Measurements from ENCODE around the gene PLEKHG4B. TPM values are rescaled to one million over a fixed set of nuclear protein-coding genes. Genes with fewer than 3 reads are reported as not detected.
"Not testable (repeated sequence)": the region's sequence is repeated elsewhere in the genome, so short reads cannot be mapped to it uniquely, and the experiment has no call there.

PLEKHG4B gene
- total RNA-seq, 1 donor from 2014 or later = not detected

DNA sequence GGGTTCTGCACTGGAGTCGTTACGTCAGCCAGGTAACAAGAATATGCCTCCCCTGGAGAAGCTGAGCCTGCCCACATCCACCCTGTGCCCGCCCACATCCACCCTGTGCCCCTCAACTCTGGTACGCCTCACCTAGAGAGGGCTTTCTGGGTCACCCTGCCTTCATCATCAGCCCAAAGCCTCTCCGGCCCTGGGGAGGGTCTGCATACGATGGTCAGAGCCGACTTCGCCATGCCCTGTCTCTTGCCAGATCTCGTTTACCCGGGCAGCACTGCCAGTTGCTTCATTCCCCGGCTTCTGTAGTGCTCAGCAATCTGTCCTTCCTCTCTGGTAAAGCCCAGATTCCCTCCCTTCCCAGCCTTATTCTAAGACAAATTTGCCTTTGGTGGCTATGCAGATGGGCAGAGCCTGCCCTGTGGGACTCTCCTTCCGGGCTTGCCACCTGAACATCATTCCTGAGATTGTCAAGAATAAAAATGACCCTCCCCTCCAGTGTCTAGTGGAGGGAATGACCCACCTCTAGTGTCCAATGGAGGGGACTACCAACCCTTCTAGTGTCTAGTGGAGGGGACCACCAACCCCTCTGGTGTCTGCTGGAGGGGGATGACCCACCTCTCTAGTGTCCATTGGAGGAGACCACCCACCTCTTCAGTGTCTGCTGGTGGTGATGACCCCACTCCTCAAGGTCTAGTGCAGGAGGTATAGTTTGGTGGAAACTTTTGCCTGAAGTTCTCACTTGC is 3.4 kb downstream of the PLEKHG4B start:
- H3K9me3 ChIP-seq = no peaks in the 10 kb centered on the region
- DNase-seq (ENCODE audit: low spot score in 2 of 2) = no peak
- intact Hi-C loops (cut with DNase I) = no loop called here
- peaks cover 0 to 3% of the 10 kb centered on the region in 2 donors for H3K4me1 ChIP-seq
- H3K36me3 ChIP-seq = no peaks in the 10 kb centered on the region
- no peak overlapping the region for H3K4me3 ChIP-seq
- no peak overlapping the region for H3K27ac ChIP-seq
- TF ChIP-seq, protein P1, sequence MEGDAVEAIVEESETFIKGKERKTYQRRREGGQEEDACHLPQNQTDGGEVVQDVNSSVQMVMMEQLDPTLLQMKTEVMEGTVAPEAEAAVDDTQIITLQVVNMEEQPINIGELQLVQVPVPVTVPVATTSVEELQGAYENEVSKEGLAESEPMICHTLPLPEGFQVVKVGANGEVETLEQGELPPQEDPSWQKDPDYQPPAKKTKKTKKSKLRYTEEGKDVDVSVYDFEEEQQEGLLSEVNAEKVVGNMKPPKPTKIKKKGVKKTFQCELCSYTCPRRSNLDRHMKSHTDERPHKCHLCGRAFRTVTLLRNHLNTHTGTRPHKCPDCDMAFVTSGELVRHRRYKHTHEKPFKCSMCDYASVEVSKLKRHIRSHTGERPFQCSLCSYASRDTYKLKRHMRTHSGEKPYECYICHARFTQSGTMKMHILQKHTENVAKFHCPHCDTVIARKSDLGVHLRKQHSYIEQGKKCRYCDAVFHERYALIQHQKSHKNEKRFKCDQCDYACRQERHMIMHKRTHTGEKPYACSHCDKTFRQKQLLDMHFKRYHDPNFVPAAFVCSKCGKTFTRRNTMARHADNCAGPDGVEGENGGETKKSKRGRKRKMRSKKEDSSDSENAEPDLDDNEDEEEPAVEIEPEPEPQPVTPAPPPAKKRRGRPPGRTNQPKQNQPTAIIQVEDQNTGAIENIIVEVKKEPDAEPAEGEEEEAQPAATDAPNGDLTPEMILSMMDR (IDR thresholded peaks at IDR 0.05) = no peak
- H3K27me3 ChIP-seq = no peaks in the 10 kb centered on the region

DNA sequence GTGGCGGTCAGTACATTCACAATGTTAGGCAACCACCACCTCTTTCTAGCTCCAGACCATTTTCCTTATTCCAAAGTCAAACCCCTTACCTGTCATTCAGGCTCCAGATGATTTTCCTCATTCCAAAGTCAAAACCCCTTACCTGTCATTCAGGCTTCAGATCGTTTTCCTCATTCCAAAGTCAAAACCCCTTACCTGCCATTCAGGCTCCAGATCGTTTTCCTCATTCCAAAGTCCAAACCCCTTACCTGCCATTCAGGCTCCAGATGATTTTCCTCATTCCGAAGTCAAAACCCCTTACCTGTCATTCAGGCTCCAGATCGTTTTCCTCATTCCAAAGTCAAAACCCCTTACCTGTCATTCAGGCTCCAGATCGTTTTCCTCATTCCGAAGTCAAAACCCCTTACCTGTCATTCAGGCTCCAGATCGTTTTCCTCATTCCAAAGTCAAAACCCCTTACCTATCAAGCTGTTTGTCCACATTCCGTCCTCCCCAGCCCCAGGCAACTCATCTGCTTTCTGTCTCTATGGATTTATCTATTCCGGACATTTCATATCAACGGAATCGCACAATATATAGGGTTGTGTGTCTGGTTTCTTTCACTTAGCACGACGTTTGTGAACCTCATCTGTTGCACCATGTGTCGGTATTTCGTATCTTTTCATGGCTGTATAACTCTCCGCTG is 5.2 kb downstream of the PLEKHG4B start:
- no peak for DNase-seq (ENCODE audit: low spot score in 2 of 2)
- TF ChIP-seq, protein P1 (IDR thresholded peaks at IDR 0.05) = no peak
- Histone ChIP-seq H3K4me1 (no peaks in the 10 kb centered on the region), H3K9me3 (no peaks in the 10 kb centered on the region), H3K27me3 (no peaks in the 10 kb centered on the region), H3K36me3 (no peaks in the 10 kb centered on the region), H3K27ac (no peak overlapping the region), H3K4me3 (no peak overlapping the region)
- intact Hi-C loops (cut with DNase I) = no loop called here

- DNase-seq (ENCODE audit: low spot score in 2 of 2) = no peak
Measured at GRCh38 chr5:99815-100214, 7.8 kb downstream of the PLEKHG4B start.

GRCh38 chr5:102411-103043 is 10.6 kb downstream of the PLEKHG4B start:
- Histone ChIP-seq H3K36me3 (no peaks in the 10 kb centered on the region), H3K4me3 (no peak overlapping the region), H3K9me3 (no peaks in the 10 kb centered on the region), H3K27ac (no peak overlapping the region), H3K27me3 (no peaks in the 10 kb centered on the region), H3K4me1 (no peaks in the 10 kb centered on the region)
- DNase-seq (ENCODE audit: low spot score in 2 of 2) = no peak
- intact Hi-C loops (cut with DNase I) = no loop called here
- TF ChIP-seq, protein P1 (IDR thresholded peaks at IDR 0.05) = no peak

More at GRCh38 chr5:99815-100214, 7.8 kb downstream of the PLEKHG4B start:
- Histone ChIP-seq H3K27me3 (no peaks in the 10 kb centered on the region), H3K4me1 (no peaks in the 10 kb centered on the region), H3K9me3 (no peaks in the 10 kb centered on the region), H3K4me3 (no peak overlapping the region), H3K27ac (no peak overlapping the region), H3K36me3 (no peaks in the 10 kb centered on the region)
- TF ChIP-seq, protein P1 (IDR thresholded peaks at IDR 0.05) = no peak
- intact Hi-C loops (cut with DNase I) = no loop called here

DNA sequence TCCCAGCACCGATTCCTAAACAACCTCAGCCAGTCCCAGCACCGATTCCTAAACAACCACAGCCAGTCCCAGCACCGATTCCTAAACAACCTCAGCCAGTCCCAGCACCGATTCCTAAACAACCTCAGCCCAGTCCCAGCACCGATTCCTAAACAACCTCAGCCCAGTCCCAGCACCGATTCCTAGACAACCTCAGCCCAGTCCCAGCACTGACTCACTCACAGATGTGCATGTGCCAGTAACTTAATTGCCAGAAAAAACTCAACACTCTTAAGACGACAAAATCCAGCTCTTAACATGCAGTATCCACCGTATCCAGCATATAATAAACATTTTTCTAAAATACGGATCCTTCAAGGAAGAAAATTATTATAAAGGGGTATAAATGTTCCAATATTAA is 12.1 kb downstream of the PLEKHG4B start:
- H3K9me3 ChIP-seq; H3K36me3 ChIP-seq; DNase-seq (ENCODE audit: low spot score in 2 of 2); H3K27ac ChIP-seq; H3K27me3 ChIP-seq; H3K4me1 ChIP-seq; H3K4me3 ChIP-seq; intact Hi-C loops (cut with DNase I): not testable (repeated sequence)

DNA sequence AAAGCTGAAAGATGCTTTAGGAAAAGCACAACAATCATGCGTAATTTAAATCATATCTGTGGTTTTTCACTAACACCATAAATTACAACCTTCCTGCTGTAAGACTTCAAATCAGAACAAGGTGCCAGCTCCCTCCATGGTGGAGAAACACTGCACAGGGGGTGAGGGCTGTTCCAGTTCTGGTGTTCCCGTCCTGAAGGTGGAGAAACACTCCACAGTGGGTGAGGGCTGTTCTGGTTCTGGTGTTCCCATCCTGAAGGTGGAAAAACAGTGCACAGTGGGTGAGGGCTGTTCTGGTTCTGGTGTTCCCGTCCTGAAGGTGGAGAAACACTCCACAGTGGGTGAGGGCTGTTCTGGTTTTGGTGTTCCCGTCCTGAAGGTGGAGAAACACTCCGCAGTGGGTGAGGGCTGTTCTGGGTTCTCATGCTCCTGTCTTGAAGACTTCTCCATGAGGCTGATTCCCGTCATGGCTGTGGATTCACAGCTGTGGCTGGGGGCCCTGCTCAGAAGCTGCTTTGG is 12.9 kb downstream of the PLEKHG4B start:
- DNase-seq (ENCODE audit: low spot score in 2 of 2) = no peak
- Histone ChIP-seq H3K27ac (no peak overlapping the region), H3K4me3 (no peak overlapping the region), H3K27me3 (no peaks in the 10 kb centered on the region), H3K36me3 (no peaks in the 10 kb centered on the region), H3K9me3 (no peaks in the 10 kb centered on the region), H3K4me1 (no peaks in the 10 kb centered on the region)
- intact Hi-C loops (cut with DNase I) = no loop called here
- TF ChIP-seq, protein P1 (IDR thresholded peaks at IDR 0.05) = no peak
